Psoas muscle (tissue), 8 donors: ENCODE data around the gene SULF2. TPM values are rescaled to one million over a fixed set of nuclear protein-coding genes. Genes with fewer than 3 reads are reported as not detected.

Source experiments
- ATAC-seq, 4 donors: fragments of 200-7000 bp; cut with Tn5 transposase; one replicate each; pipeline ENCODE4 v1.9.1; 2020; ENCODE audit warnings: moderate library complexity in 3 of 4, mild to moderate bottlenecking in 2 of 4
- DNase-seq, 2 donors: peaks; one replicate each; pipeline ENCODE4 v3.0.0-alpha.2; 2020
- H3K27ac ChIP-seq: fragments of 200-600 bp; one replicate; pipeline ENCODE4 v1.8.0; 2022
- H3K27me3 ChIP-seq, 3 donors: fragments of 200-600 bp in 1 of 3; one replicate each; pipeline versions ENCODE4 v1.6.1 to v1.8.0; 2013 to 2022; ENCODE audit warnings: low read length in 2 of 3, mild to moderate bottlenecking in 2 of 3, moderate library complexity in 1 of 3; ENCODE audit not compliant: insufficient read depth in 3 of 3
- H3K36me3 ChIP-seq, 2 donors: fragments of 200-600 bp in 1 of 2; one replicate each; pipeline versions ENCODE4 v1.6.1 to v1.8.0; 2013 to 2022; ENCODE audit warnings: low read depth in 1 of 2, mild to moderate bottlenecking in 1 of 2, moderate library complexity in 1 of 2; ENCODE audit not compliant: insufficient read depth in 1 of 2
- H3K4me1 ChIP-seq: fragments of 200-600 bp; one replicate; pipeline ENCODE4 v1.8.0; 2022
- H3K4me3 ChIP-seq: fragments of 200-600 bp; one replicate; pipeline ENCODE4 v1.8.0; 2022; ENCODE audit warnings: mild to moderate bottlenecking
- H3K9me3 ChIP-seq: fragments of 200-600 bp; one replicate; pipeline ENCODE4 v1.8.0; 2022
- CTCF ChIP-seq: fragments of 200-600 bp; IDR thresholded peaks from one replicate; pipeline ENCODE4 v1.8.0; 2022; ENCODE audit warnings: antibody characterized with exemption
- WGBS, 3 donors: extraction: QIAGEN DNeasy Blood & Tissue Kit; methylation state at CpG; one replicate each; pipeline versions ENCODE4 v1.1.6 to v1.1.7; 2013; 5-methylcytosine and 5-hydroxymethylcytosine counted together
- intact Hi-C, 2 donors: fragments of 100-400 bp; cut with DNase I; formaldehyde crosslinking; loops; one replicate each; pipeline versions ENCODE4 v1.11.0 to v1.14.2; 2022
- polyA plus RNA-seq, 3 donors: library from polyadenylated mRNA; stranded (reverse); fragments of 200-250 nt; gene quantifications; one replicate each; pipeline ENCODE4 v1.2.3, GENCODE V29; 2013
- total RNA-seq, 4 donors: library from RNA; stranded (reverse); fragmentation: NEBNext Ultra II Directional in 2 of 4; extraction: Animal tissue kit (Norgen Biotek cat#: 25700) in 2 of 4; gene quantifications; one replicate each; pipeline versions ENCODE4 v1.2.1 to v1.2.4, GENCODE V29; 2021 to 2023
- donor health status: healthy with polysubstance abuse.
- donor health status: DM: no; HTN: no; CAD: no; lungs with moderate emphysema.
- donor health status: Bipolar disorder and iron deficiency.
- donor health status: healthy.
- donor health status: DM: yes; HTN: yes; CAD: no.
- donor health status: DM: no; HTN: no; CAD: no.
- donor health status: DM: no; HTN: no; CAD: no.
- donor health status: DM: yes; HTN: yes; CAD: no.

The SULF2 gene
- total and polyA plus RNA-seq, 7 donors: 5.3 to 23.3 (median 11.6) TPM

DNA sequence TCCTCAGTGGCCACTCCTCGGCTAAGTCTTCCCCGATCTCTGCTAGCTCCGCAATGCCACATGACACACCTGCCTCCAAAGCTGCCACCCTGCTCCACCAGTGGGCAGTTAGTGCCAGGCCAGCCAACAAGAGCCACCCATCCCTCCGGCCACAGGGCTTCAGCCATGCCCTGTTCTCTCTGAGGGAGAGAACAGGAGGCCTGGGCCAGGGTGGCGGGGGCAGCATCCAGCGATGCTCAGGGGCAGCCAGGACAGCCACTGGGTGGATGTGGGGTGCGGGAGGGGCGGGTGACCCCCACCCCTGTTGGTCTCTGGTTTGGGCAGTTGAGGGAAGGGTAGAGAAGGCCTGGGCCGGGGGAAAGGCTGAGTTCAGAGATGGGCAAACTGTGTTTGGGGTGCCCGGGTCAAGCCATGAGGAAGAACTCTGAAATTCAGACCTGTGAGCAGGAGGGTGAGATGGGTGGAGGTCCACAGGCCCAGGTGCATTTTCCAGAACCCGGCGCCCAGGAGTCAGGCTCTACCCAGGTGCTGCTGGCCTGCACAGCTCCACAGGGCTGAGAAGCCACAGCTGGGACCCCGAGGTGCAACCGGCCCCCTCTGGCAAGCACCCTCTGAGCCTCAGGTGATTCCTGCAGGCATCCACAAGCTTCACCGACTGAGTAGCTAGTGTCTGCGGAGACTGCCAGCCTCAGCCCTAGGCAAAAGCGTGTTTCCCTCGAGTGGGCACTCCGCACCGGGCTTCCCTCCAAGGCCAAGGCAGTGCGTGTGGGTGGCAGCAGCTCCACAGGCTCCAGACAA is 91.1 kb downstream of the SULF2 start:
- Histone ChIP-seq H3K27ac (no peak overlapping the region), H3K4me3 (no peak overlapping the region), H3K9me3 (peaks cover 26% of the 10 kb centered on the region), H3K36me3 (peaks cover 0 to 3% of the 10 kb centered on the region in 2 donors), H3K27me3 (peaks cover 0 to 6% (median 0%) of the 10 kb centered on the region in 3 donors), H3K4me1 (no peaks in the 10 kb centered on the region)
- peak in 1 of 2 donors; percentile 20 for DNase-seq
- no peak for ATAC-seq
- WGBS, 3 donors: 92 to 96% (median 96%) methylated on average over 21 of the region's 21 CpGs
- TF ChIP-seq CTCF: no peak
- intact Hi-C loops: no loop called here

DNA sequence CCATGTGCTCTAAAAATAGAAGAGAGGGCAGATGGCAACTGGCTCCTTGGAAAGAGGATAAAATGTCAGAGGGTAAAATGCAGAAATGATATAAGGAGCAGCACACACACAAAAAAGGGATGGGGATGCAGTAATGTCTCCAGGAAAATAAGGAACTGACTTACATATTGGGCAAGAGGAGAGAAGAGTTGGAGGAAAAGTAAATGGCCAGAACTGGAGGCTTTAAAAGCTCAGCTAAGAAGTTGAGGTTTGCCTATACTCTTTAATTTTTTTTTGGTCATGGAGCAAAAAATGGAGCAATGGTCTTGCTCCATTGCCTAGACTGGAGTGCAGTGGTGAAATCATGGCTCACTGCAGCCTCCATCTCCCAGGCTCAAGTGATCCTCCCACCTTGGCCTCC is 93.7 kb downstream of the SULF2 start:
- peaks cover 26% of the 10 kb centered on the region for H3K9me3 ChIP-seq
- DNase-seq: peak in 1 of 2 donors; percentile 6
- intact Hi-C loops: no loop called here
- TF ChIP-seq CTCF: no peak
- H3K27me3 ChIP-seq: peaks cover 0 to 6% (median 5%) of the 10 kb centered on the region in 3 donors
- H3K27ac ChIP-seq: no peak overlapping the region
- no peak overlapping the region for H3K4me3 ChIP-seq
- H3K4me1 ChIP-seq: no peaks in the 10 kb centered on the region
- peaks cover 0 to 3% of the 10 kb centered on the region in 2 donors for H3K36me3 ChIP-seq
- no peak for ATAC-seq

DNA sequence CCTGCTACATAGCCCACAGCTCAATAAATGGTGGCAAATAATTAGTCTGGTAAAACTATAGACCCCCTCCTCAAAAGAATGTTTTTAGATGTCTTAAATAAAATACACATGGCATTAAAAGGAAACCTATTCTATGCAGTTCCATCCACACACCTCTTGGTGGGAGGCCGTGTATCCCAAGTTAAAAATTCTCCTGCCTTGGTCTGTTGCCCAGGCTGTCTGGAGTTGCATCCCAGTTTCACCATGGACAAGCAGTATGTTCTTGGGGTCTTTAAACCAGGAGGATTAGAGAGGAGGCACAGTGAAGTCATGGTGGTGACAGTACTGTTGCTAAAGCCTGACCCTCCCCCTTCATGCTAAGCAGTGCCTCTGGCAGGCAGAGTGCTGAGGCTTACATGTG is 95.5 kb downstream of the SULF2 start:
- TF ChIP-seq CTCF: no peak
- peaks cover 0 to 3% of the 10 kb centered on the region in 2 donors for H3K36me3 ChIP-seq
- no peak for DNase-seq
- no peak for ATAC-seq
- peaks cover 26% of the 10 kb centered on the region for H3K9me3 ChIP-seq
- H3K27me3 ChIP-seq: peaks cover 0 to 9% (median 6%) of the 10 kb centered on the region in 3 donors
- WGBS, 3 donors: 77 to 95% (median 92%) methylated on average over 1 of the region's 1 CpG
- no peaks in the 10 kb centered on the region for H3K4me1 ChIP-seq
- no peak overlapping the region for H3K4me3 ChIP-seq
- no peak overlapping the region for H3K27ac ChIP-seq
- intact Hi-C loops: no loop called here

DNA sequence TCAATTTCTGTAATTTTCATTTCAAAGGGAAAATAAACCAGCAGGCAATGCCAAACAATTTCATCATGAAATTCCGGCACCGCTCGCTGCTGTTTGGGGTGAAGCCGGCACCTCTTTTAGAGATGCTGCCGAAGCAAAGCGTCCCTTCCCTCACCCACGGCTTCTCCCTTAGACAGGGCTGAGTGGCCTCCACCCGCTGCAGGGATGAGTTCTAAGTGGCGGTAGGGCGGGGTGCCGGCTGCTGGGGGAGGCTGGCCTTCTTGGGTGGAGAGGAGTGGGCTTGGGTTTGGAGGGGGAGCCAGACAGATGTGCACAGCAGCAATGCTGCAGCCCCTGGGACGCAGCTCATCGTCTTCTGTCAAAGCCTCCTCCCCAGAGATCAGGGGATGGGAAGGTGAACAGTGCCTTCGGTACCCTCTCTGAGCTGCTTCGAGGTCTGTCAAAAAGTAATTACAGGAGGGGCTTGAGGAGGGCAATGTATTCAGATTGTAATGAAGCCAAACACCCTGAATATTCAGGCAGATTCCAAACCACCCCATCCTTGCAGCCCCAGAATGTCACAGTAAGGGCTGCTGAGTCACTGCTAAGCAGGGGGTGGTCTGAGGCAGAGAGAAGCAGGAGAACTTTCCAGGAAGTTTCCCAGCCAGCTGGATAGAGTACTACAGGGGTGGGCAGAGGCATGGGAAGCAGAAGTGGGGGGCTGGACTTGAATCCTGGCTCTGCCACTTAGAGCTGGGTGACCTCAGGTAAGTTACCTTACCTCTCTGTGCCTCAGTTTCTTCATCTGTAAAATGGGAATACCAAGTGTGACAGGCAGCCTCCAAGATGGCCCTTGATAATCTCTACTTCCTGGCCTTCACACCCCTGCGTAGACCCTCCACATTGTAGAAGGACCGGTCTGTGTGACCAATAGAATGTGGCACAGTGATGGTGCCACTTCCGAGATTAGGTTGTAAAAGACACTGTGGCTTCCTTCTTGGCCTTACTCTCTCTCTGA is 96.6 kb downstream of the SULF2 start:
- DNase-seq (no peak), ATAC-seq (no peak)
- TF ChIP-seq CTCF: no peak
- peaks cover 0 to 9% (median 6%) of the 10 kb centered on the region in 3 donors for H3K27me3 ChIP-seq
- H3K27ac ChIP-seq: no peak overlapping the region
- H3K9me3 ChIP-seq: peaks cover 26% of the 10 kb centered on the region
- peaks cover 0 to 3% of the 10 kb centered on the region in 2 donors for H3K36me3 ChIP-seq
- intact Hi-C loops: no loop called here
- no peak overlapping the region for H3K4me3 ChIP-seq
- 80 to 85% (median 81%) methylated on average over 18 of the region's 18 CpGs for WGBS, 3 donors
- no peaks in the 10 kb centered on the region for H3K4me1 ChIP-seq
